ENCODE results near the gene MBNL1.

Gene MBNL1

DNA sequence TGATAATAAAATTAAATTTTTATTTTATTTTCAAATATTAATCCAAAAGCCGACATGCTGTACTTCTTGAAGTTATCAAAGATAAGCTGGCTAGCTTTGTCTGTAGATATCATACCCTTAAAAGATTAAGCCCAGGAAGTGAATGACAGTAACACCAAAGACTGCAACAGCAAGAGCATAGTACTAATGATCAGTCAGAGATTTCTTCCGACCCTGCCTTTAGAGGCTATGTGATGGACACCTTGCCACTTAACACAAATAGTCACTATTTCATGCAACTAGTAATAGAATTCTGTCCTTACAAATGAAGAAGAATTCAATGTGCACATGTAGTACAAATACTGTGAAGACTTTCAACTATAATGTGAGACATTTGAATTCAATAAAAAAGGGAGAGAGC lies 9.3 kb upstream of the MBNL1 start:
- CTCF ChIA-PET, result interaction anchor here (0.7 kb wide), 1 partner anchor 143 kb away, joined by 3 read pairs; no protein-coding TSS in a partner anchor
- no peaks in the 10 kb centered on the region for H3K36me3 ChIP-seq (ENCODE audit: control insufficient read depth in 2 of 2, insufficient read depth in 1 of 2, low read length in 2 of 2)
- no peak overlapping the region for H3K4me3 ChIP-seq (ENCODE audit: low read depth, low read length)
- H3K27ac ChIP-seq (ENCODE audit: extremely low read depth, low read depth, low read length), result no peak overlapping the region
- no peaks in the 10 kb centered on the region for H3K9me3 ChIP-seq (ENCODE audit: control insufficient read depth, insufficient read depth, low read depth, low read length)
- H3K4me1 ChIP-seq (ENCODE audit: control insufficient read depth, insufficient read depth, low read length), result no peaks in the 10 kb centered on the region
- POLR2A ChIA-PET, result no interaction called here
- no peak for TF ChIP-seq ZNF404 (tag by site-specific recombination; IDR thresholded peaks at IDR 0.05)
- no peak for TF ChIP-seq ZNF785 (tag by site-specific recombination; IDR thresholded peaks at IDR 0.05)
- no peak for TF ChIP-seq ZNF16 (tag by site-specific recombination; IDR thresholded peaks at IDR 0.05; ENCODE audit: low read depth)
- no peak for TF ChIP-seq ZNF311 (tag by site-specific recombination; IDR thresholded peaks at IDR 0.05; ENCODE audit: borderline replicate concordance)
- TF ChIP-seq, protein P1, sequence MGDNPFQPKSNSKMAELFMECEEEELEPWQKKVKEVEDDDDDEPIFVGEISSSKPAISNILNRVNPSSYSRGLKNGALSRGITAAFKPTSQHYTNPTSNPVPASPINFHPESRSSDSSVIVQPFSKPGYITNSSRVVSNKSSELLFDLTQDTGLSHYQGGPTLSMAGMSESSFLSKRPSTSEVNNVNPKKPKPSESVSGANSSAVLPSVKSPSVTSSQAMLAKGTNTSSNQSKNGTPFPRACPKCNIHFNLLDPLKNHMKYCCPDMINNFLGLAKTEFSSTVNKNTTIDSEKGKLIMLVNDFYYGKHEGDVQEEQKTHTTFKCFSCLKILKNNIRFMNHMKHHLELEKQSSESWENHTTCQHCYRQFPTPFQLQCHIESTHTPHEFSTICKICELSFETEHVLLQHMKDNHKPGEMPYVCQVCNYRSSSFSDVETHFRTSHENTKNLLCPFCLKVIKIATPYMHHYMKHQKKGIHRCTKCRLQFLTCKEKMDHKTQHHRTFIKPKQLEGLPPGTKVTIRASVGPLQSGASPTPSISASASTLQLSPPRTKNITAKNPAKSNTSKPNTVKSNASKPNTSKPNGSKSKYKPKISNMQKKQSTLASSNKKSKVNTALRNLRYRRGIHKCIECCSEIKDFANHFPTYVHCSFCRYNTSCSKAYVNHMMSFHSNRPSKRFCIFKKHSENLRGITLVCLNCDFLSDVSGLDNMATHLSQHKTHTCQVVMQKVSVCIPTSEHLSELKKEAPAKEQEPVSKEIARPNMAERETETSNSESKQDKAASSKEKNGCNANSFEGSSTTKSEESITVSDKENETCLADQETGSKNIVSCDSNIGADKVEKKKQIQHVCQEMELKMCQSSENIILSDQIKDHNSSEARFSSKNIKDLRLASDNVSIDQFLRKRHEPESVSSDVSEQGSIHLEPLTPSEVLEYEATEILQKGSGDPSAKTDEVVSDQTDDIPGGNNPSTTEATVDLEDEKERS (tag by site-specific recombination; IDR thresholded peaks at IDR 0.05), result no peak
- no peak for TF ChIP-seq ZNF658 (tag by site-specific recombination; IDR thresholded peaks at IDR 0.05)
- TF ChIP-seq BCL11B (tag by site-specific recombination; IDR thresholded peaks at IDR 0.05; ENCODE audit: low read depth), result no peak
- TF ChIP-seq ZNF660 (tag by site-specific recombination; IDR thresholded peaks at IDR 0.05), result no peak
- TF ChIP-seq, protein P2, sequence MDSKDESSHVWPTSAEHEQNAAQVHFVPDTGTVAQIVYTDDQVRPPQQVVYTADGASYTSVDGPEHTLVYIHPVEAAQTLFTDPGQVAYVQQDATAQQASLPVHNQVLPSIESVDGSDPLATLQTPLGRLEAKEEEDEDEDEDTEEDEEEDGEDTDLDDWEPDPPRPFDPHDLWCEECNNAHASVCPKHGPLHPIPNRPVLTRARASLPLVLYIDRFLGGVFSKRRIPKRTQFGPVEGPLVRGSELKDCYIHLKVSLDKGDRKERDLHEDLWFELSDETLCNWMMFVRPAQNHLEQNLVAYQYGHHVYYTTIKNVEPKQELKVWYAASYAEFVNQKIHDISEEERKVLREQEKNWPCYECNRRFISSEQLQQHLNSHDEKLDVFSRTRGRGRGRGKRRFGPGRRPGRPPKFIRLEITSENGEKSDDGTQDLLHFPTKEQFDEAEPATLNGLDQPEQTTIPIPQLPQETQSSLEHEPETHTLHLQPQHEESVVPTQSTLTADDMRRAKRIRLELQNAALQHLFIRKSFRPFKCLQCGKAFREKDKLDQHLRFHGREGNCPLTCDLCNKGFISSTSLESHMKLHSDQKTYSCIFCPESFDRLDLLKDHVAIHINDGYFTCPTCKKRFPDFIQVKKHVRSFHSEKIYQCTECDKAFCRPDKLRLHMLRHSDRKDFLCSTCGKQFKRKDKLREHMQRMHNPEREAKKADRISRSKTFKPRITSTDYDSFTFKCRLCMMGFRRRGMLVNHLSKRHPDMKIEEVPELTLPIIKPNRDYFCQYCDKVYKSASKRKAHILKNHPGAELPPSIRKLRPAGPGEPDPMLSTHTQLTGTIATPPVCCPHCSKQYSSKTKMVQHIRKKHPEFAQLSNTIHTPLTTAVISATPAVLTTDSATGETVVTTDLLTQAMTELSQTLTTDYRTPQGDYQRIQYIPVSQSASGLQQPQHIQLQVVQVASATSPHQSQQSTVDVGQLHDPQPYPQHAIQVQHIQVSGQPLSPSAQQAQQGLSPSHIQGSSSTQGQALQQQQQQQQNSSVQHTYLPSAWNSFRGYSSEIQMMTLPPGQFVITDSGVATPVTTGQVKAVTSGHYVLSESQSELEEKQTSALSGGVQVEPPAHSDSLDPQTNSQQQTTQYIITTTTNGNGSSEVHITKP (tag by site-specific recombination; IDR thresholded peaks at IDR 0.05), result no peak
- TF ChIP-seq, protein P3, sequence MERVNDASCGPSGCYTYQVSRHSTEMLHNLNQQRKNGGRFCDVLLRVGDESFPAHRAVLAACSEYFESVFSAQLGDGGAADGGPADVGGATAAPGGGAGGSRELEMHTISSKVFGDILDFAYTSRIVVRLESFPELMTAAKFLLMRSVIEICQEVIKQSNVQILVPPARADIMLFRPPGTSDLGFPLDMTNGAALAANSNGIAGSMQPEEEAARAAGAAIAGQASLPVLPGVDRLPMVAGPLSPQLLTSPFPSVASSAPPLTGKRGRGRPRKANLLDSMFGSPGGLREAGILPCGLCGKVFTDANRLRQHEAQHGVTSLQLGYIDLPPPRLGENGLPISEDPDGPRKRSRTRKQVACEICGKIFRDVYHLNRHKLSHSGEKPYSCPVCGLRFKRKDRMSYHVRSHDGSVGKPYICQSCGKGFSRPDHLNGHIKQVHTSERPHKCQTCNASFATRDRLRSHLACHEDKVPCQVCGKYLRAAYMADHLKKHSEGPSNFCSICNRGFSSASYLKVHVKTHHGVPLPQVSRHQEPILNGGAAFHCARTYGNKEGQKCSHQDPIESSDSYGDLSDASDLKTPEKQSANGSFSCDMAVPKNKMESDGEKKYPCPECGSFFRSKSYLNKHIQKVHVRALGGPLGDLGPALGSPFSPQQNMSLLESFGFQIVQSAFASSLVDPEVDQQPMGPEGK (tag by site-specific recombination; IDR thresholded peaks at IDR 0.05), result no peak
- TF ChIP-seq, protein P4, sequence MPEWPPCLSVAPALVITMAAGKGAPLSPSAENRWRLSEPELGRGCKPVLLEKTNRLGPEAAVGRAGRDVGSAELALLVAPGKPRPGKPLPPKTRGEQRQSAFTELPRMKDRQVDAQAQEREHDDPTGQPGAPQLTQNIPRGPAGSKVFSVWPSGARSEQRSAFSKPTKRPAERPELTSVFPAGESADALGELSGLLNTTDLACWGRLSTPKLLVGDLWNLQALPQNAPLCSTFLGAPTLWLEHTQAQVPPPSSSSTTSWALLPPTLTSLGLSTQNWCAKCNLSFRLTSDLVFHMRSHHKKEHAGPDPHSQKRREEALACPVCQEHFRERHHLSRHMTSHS (tag by site-specific recombination; IDR thresholded peaks at IDR 0.05), result no peak

DNA sequence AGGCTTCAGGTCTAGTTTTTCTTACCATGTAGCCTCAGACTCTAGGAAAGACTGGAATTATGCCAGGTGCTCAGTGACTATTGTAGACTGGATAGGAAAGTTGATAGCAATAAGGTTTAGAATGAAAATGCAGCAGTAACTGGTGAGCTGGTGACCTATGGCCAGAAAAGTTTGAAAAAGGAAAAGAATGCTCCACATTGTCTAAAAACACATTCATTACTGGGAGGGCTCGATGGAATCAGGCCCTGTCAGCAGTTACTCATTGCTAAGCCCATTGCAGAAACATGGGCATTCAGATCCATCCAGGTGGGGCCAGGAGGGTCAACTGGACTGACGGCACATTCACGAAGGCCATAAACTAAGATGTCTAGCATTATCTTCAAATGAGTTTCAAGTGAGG lies 8.7 kb upstream of the MBNL1 start:
- Histone ChIP-seq H3K36me3 (ENCODE audit: control insufficient read depth in 2 of 2, insufficient read depth in 1 of 2, low read length in 2 of 2) (no peaks in the 10 kb centered on the region), H3K4me3 (ENCODE audit: low read depth, low read length) (no peak overlapping the region), H3K27ac (ENCODE audit: extremely low read depth, low read depth, low read length) (no peak overlapping the region), H3K4me1 (ENCODE audit: control insufficient read depth, insufficient read depth, low read length) (no peaks in the 10 kb centered on the region), H3K9me3 (ENCODE audit: control insufficient read depth, insufficient read depth, low read depth, low read length) (no peaks in the 10 kb centered on the region)
- ChIA-PET CTCF (no interaction called here), POLR2A (no interaction called here)
- TF ChIP-seq, protein P5, sequence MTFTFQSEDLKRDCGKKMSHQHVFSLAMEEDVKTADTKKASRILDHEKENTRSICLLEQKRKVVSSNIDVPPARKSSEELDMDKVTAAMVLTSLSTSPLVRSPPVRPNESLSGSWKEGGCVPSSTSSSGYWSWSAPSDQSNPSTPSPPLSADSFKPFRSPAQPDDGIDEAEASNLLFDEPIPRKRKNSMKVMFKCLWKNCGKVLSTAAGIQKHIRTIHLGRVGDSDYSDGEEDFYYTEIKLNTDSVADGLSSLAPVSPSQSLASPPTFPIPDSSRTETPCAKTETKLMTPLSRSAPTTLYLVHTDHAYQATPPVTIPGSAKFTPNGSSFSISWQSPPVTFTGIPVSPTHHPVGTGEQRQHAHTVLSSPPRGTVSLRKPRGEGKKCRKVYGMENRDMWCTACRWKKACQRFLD (tag by site-specific recombination; IDR thresholded peaks at IDR 0.05), result no peak
- TF ChIP-seq ZNF2 (tag by site-specific recombination; IDR thresholded peaks at IDR 0.05), result no peak
- no peak for TF ChIP-seq ZFP3 (tag by site-specific recombination; IDR thresholded peaks at IDR 0.05; ENCODE audit: low read depth)
- no peak for TF ChIP-seq ZNF10 (tag by site-specific recombination; IDR thresholded peaks at IDR 0.05)
- TF ChIP-seq, protein P6, sequence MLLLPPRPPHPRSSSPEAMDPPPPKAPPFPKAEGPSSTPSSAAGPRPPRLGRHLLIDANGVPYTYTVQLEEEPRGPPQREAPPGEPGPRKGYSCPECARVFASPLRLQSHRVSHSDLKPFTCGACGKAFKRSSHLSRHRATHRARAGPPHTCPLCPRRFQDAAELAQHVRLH (tag by site-specific recombination; IDR thresholded peaks at IDR 0.05), result no peak
- no peak for TF ChIP-seq ZNF114 (tag by site-specific recombination; IDR thresholded peaks at IDR 0.05)
- TF ChIP-seq, protein P7, sequence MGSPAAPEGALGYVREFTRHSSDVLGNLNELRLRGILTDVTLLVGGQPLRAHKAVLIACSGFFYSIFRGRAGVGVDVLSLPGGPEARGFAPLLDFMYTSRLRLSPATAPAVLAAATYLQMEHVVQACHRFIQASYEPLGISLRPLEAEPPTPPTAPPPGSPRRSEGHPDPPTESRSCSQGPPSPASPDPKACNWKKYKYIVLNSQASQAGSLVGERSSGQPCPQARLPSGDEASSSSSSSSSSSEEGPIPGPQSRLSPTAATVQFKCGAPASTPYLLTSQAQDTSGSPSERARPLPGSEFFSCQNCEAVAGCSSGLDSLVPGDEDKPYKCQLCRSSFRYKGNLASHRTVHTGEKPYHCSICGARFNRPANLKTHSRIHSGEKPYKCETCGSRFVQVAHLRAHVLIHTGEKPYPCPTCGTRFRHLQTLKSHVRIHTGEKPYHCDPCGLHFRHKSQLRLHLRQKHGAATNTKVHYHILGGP (tag by site-specific recombination; IDR thresholded peaks at IDR 0.05), result no peak
- TF ChIP-seq, protein P8, sequence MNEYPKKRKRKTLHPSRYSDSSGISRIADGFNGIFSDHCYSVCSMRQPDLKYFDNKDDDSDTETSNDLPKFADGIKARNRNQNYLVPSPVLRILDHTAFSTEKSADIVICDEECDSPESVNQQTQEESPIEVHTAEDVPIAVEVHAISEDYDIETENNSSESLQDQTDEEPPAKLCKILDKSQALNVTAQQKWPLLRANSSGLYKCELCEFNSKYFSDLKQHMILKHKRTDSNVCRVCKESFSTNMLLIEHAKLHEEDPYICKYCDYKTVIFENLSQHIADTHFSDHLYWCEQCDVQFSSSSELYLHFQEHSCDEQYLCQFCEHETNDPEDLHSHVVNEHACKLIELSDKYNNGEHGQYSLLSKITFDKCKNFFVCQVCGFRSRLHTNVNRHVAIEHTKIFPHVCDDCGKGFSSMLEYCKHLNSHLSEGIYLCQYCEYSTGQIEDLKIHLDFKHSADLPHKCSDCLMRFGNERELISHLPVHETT (tag by site-specific recombination; IDR thresholded peaks at IDR 0.05), result no peak
- no peak for TF ChIP-seq FEZF1 (tag by site-specific recombination; IDR thresholded peaks at IDR 0.05)
- no peak for TF ChIP-seq YY1 (tag by site-specific recombination; IDR thresholded peaks at IDR 0.05)
- TF ChIP-seq ZNF549 (tag by site-specific recombination; IDR thresholded peaks at IDR 0.05), result no peak

Measured in HEK293 (cell line).